A673 (cell line): ENCODE results near the gene RASA4B.
"Not testable (repeated sequence)": the region's sequence is repeated elsewhere in the genome, so short reads cannot be mapped to it uniquely, and the experiment has no call there.

ENCODE experiments used
- EZH2 ChIP-seq: fragments of 200-600 bp; sonication (generic); IDR thresholded peaks from 2 replicates; pipeline ENCODE4 v1.6.1; 2017; ENCODE audit warnings: borderline replicate concordance, low read depth, mild to moderate bottlenecking, mixed read lengths, antibody characterized with exemption, low read length; ENCODE audit not compliant: poor library complexity, severe bottlenecking
- TF ChIP-seq, protein P1 (sequence below): fragments of 300-800, 200-600 bp; sonication (generic); conservative IDR thresholded peaks from 2 replicates; pipeline ENCODE4 v1.5.1; 2017; ENCODE audit warnings: low read depth, mild to moderate bottlenecking, antibody characterized with exemption, low read length, moderate library complexity, mixed read lengths

DNA sequence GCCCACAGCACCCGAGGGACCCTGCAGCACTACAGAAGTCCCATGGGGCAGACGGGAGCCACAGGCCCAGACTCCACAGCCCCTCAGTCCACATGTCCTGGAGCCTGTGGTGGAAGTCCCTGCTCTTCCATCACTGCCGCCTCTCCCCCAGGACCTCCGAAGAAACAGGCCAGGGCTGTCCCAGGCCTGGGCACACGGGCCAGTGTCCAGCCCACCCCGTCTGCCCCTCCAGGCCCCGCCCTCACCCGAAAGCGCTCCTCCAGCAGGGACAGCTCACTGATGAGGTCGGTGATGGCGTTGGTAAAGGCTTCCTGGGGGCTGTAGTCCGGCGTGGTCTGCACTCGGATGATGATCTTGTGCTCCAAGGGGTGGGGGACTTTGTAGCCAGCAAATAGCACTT, 43.5 kb downstream of the RASA4B start:
- TF ChIP-seq, protein P1, sequence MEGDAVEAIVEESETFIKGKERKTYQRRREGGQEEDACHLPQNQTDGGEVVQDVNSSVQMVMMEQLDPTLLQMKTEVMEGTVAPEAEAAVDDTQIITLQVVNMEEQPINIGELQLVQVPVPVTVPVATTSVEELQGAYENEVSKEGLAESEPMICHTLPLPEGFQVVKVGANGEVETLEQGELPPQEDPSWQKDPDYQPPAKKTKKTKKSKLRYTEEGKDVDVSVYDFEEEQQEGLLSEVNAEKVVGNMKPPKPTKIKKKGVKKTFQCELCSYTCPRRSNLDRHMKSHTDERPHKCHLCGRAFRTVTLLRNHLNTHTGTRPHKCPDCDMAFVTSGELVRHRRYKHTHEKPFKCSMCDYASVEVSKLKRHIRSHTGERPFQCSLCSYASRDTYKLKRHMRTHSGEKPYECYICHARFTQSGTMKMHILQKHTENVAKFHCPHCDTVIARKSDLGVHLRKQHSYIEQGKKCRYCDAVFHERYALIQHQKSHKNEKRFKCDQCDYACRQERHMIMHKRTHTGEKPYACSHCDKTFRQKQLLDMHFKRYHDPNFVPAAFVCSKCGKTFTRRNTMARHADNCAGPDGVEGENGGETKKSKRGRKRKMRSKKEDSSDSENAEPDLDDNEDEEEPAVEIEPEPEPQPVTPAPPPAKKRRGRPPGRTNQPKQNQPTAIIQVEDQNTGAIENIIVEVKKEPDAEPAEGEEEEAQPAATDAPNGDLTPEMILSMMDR: not testable (repeated sequence)
- not testable (repeated sequence) for TF ChIP-seq EZH2
